Lower leg skin (tissue), 3 donors: ENCODE measurements around the gene AUTS2.

Experiments used
- CTCF ChIP-seq, 3 donors: fragments of 450-650 bp; IDR thresholded peaks; one replicate each; pipeline ENCODE4 v1.5.1; 2016; ENCODE audit warnings: antibody characterized with exemption in 3 of 3, mild to moderate bottlenecking in 3 of 3, moderate library complexity in 2 of 3
- POLR2A ChIP-seq, 2 donors: fragments of 450-650 bp; IDR thresholded peaks; one replicate each; pipeline ENCODE4 v1.6.1; 2016 to 2017; ENCODE audit warnings: antibody characterized with exemption in 2 of 2, mild to moderate bottlenecking in 1 of 2, moderate library complexity in 1 of 2

GRCh38 chr7:70457883-70458680 lies 859.8 kb downstream of the AUTS2 start:
- TF ChIP-seq CTCF (IDR thresholded peaks at IDR 0.05) (no peak), POLR2A (IDR thresholded peaks at IDR 0.05) (no peak)
